GM21515 (cell line): ENCODE measurements around the gene ATCAY.
"Not testable (repeated sequence)": the region's sequence is repeated elsewhere in the genome, so short reads cannot be mapped to it uniquely, and the experiment has no call there.

ENCODE experiments used
- ATAC-seq: cut with Tn5 transposase; IDR thresholded peaks from one replicate; pipeline ENCODE4 v1.9.1; 2021; ENCODE audit not compliant: unreplicated experiment

ATCAY gene

GRCh38 chr19:3855320-3855719 lies 25.2 kb upstream of the ATCAY start:
- ATAC-seq, result no peak

GRCh38 chr19:3857449-3858003 lies 23.0 kb upstream of the ATCAY start:
- no peak for ATAC-seq

- ATAC-seq, result no peak
These were observed 20.0 kb upstream of the ATCAY start for GRCh38 chr19:3860499-3860898.

- no peak for ATAC-seq
These were observed 17.5 kb upstream of the ATCAY start for GRCh38 chr19:3862826-3863500.

- no peak for ATAC-seq
These were observed 16.8 kb upstream of the ATCAY start for GRCh38 chr19:3863648-3864047.

- no peak for ATAC-seq
These were observed 13.4 kb upstream of the ATCAY start for GRCh38 chr19:3866910-3867638.

GRCh38 chr19:3867971-3868769 lies 12.3 kb upstream of the ATCAY start:
- ATAC-seq, result no peak

GRCh38 chr19:3868770-3869456 lies 11.6 kb upstream of the ATCAY start, which contains the start of gene ZFR2:
Gene ZFR2 (minus strand): TSS chr19:3869038. CDS start chr19:3869017, 21 bp downstream.
- ATAC-seq, result no peak

GRCh38 chr19:3873151-3873550 lies 7.3 kb upstream of the ATCAY start:
- ATAC-seq, result no peak

- not testable (repeated sequence) for ATAC-seq
These were observed 5.8 kb upstream of the ATCAY start for GRCh38 chr19:3874695-3875094.

GRCh38 chr19:3879656-3880055 lies 829 bp upstream of the ATCAY start:
- no peak for ATAC-seq

GRCh38 chr19:3881272-3882040 lies 971 bp downstream of the ATCAY start:
- no peak for ATAC-seq

- ATAC-seq, result no peak
These were observed 1.5 kb downstream of the ATCAY start for GRCh38 chr19:3882041-3882384.

GRCh38 chr19:3890591-3890990 lies 10.1 kb downstream of the ATCAY start:
- ATAC-seq, result no peak

- ATAC-seq, result no peak
These were observed 13.2 kb downstream of the ATCAY start for GRCh38 chr19:3893509-3894179.

GRCh38 chr19:3894959-3895358 lies 14.5 kb downstream of the ATCAY start:
- not testable (repeated sequence) for ATAC-seq

GRCh38 chr19:3895788-3896187 lies 15.3 kb downstream of the ATCAY start:
- no peak for ATAC-seq

GRCh38 chr19:3897936-3898335 lies 17.5 kb downstream of the ATCAY start:
- no peak for ATAC-seq

GRCh38 chr19:3898426-3898825 lies 17.9 kb downstream of the ATCAY start:
- ATAC-seq, result no peak
